IPS DF 4.7 (cell line): ENCODE measurements around the gene PDE4DIP.
"Not testable (repeated sequence)": the region's sequence is repeated elsewhere in the genome, so short reads cannot be mapped to it uniquely, and the experiment has no call there.

ENCODE experiments used
- DNase-seq: peaks from one replicate; pipeline ENCODE4 v3.0.0-alpha.2; 2013; ENCODE audit warnings: low spot score; ENCODE audit errors: extremely low read depth

PDE4DIP gene

GRCh38 chr1:148969126-148969525 lies 124.9 kb downstream of the PDE4DIP start:
- not testable (repeated sequence) for DNase-seq

DNA sequence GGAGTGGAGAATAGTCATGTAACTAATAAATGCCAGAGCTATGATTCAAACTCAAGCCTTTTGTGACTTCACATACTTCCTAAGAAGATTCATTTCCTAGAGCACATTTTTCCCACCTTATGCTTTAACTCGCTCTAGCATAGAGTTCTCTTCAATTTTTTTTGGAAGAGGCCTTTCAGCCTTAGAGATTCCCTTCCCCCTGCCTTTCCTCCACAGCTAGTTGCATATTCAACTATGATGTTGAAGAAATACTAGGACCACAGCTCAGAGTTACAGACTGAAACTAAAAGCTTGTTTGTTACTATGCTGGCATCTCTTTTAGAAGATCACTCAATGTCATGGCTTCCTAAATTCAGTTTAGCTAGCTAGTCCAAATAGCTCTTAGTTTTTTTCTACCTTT lies 131.2 kb downstream of the PDE4DIP start:
- not testable (repeated sequence) for DNase-seq

GRCh38 chr1:148975866-148976537 lies 131.8 kb downstream of the PDE4DIP start:
- DNase-seq: not testable (repeated sequence)

DNA sequence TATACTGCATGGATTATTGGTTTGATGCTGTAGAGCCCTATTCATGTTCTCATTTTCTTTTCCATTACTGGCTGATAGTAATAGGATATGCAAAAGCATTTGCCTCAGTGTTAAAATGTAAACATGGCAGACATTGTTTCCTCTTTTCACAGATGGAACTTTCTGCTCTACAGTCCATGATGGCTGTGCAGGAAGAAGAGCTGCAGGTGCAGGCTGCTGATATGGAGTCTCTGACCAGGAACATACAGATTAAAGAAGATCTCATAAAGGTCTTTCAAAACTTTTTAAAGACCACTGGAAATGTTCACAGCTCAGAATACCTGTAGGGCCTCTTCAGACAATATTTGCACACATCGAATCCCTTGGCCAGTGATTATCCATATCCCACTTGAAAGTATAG lies 133.6 kb downstream of the PDE4DIP start:
- not testable (repeated sequence) for DNase-seq

GRCh38 chr1:148989378-148989777 lies 145.2 kb downstream of the PDE4DIP start:
- not testable (repeated sequence) for DNase-seq

- DNase-seq: not testable (repeated sequence)
Observed at GRCh38 chr1:148990233-148990788, 146.1 kb downstream of the PDE4DIP start.

- DNase-seq: not testable (repeated sequence)
Observed at GRCh38 chr1:148991818-148992217, 147.6 kb downstream of the PDE4DIP start.

- DNase-seq: not testable (repeated sequence)
Observed at GRCh38 chr1:148992364-148992763, 148.1 kb downstream of the PDE4DIP start.

- not testable (repeated sequence) for DNase-seq
Observed at GRCh38 chr1:148996449-148997224, 152.4 kb downstream of the PDE4DIP start.

- not testable (repeated sequence) for DNase-seq
Observed at GRCh38 chr1:148997405-148997804, 153.2 kb downstream of the PDE4DIP start.

GRCh38 chr1:149002664-149003063 lies 158.4 kb downstream of the PDE4DIP start:
- DNase-seq: not testable (repeated sequence)

DNA sequence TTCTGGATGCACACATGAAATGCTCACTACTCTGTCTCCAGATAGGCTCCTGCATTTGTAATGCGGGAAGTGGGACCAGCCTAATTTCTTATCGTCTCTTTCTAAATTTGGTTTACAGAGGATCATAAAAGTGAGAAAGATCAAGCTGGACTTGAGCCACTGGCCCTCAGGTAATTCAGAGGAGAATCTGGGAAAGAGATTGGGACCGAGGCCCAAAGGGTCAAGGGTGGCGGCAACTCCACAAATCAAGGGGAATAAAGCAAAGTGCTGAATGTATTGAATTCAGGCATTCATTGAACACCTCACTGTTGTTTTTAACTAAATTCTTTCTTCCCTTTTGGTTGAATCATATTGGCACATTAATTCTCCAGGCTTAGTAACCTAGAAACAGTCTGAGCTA lies 164.1 kb downstream of the PDE4DIP start:
- not testable (repeated sequence) for DNase-seq

DNA sequence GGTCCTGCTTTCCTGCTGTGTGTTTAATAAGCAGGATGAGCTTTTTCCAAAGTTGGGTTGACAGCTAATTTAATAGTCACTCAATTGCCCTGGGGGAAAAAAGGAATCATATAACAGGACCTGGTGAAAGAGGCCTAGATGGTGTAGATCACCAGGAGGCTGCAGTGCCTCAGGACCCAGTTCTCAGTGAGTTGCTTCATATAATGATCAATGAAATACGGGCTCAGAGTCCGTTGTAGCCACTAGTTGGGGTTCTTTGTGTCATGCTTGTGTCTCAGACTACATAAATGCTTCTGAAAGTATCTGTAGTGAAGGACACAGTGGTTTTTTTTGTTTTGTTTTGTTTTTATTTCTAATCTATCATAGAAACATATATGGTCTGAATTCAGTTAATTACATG lies 164.5 kb downstream of the PDE4DIP start:
- not testable (repeated sequence) for DNase-seq

DNA sequence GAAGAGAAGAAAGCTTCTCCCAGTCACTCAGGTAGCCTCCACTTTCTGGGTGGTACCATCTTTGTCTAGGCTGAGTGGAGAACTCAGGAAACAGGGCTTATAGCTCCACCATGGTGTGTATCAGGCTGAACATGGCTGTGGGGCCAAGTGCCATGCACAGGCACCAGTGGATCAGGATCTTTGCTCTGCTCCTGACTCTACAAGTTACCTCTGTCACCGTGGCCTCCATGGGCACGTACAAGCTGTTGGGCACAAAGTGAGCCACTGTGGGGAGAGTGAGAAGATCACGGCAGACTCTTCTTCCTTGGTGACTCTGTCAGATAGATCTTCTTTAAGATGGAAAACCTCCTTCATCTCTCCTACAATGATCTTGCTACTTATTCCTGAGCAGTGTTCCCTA lies 165.5 kb downstream of the PDE4DIP start:
- DNase-seq: not testable (repeated sequence)

GRCh38 chr1:149012599-149012998 lies 168.4 kb downstream of the PDE4DIP start:
- DNase-seq: not testable (repeated sequence)

- DNase-seq: not testable (repeated sequence)
Observed at GRCh38 chr1:149013513-149013912, 169.3 kb downstream of the PDE4DIP start.

GRCh38 chr1:149015522-149015921 lies 171.3 kb downstream of the PDE4DIP start:
- not testable (repeated sequence) for DNase-seq

DNA sequence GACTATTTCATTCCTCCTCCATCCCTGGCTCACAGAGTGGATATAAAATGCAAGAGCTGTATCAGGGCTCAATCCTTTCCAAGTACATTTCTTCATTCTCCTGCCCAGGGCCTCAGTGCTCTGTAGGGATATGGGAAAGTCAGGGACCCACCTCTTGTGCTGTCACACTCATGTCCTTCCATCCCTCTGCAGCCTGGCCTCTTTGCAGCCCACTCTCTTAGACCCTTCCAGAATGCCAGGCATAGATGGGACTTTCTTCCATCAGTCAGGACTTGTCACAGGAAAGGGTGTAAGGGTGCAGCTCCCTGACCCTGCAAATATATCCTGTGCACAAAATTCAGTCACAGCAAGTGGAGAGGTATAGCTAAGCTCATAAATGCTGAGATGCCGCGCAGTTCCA lies 172.4 kb downstream of the PDE4DIP start:
- DNase-seq: not testable (repeated sequence)

DNA sequence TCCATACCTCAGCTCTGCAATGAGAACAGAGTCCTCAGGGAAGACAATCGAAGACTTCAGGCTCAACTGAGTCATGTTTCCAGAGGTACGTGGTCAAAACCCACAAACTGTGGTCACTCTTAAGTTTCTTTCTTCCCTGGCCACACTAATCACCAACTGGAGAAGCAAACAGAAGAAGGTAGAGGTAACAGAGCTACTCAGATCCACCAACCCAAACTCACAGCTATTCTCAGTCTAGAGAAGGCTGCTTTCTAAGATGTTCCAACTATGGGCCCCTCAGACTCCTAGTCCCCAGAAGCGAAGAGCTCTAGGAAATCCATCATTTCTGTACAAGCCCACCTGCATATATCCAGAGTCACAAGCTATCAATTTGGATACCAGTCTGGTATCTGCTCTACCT lies 174.3 kb downstream of the PDE4DIP start:
- DNase-seq: not testable (repeated sequence)

DNA sequence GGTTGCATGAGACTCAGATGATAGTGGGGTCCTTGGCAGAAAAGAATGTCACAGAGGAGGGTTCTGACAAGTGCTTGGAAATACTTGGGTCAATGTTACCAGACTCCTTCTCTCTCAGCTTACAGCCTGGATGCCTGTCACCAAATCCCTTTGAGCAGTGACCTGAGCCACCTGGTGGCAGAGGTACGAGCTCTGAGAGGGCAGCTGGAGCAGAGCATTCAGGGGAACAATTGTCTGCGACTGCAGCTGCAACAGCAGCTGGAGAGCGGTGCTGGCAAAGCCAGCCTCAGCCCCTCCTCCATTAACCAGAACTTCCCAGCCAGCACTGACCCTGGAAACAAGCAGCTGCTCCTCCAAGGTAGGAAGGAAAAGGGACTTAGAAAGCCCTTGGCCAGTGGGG lies 180.1 kb downstream of the PDE4DIP start:
- not testable (repeated sequence) for DNase-seq

- not testable (repeated sequence) for DNase-seq
Observed at GRCh38 chr1:149033916-149034315, 189.7 kb downstream of the PDE4DIP start.

DNA sequence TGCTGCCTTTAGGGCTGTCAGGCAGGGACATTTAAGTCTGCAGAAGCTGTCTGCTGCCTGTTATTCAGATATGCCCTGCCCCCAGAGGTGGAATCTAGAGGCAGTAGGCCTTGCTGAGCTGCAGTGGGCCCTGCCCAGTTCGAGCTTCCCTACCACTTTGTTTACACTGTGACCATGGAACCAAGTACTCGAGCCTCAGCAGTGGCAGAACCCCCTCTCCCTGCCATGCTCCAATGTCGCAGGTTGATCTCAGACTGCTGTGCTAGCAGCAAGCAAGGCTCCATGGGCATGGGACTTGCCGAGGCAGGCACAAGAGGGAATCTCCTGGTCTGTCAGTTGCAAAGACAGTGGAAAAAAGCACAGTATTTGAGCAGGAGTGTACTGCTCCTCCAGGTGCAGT lies 198.8 kb downstream of the PDE4DIP start:
- DNase-seq: not testable (repeated sequence)
